ENCODE measurements around the gene PCDHAC1. TPM values are rescaled to one million over a fixed set of nuclear protein-coding genes. Genes with fewer than 3 reads are reported as not detected.

Gene PCDHAC1
- total RNA-seq, 1 donor from 2014 or later = 0.71 TPM

DNA sequence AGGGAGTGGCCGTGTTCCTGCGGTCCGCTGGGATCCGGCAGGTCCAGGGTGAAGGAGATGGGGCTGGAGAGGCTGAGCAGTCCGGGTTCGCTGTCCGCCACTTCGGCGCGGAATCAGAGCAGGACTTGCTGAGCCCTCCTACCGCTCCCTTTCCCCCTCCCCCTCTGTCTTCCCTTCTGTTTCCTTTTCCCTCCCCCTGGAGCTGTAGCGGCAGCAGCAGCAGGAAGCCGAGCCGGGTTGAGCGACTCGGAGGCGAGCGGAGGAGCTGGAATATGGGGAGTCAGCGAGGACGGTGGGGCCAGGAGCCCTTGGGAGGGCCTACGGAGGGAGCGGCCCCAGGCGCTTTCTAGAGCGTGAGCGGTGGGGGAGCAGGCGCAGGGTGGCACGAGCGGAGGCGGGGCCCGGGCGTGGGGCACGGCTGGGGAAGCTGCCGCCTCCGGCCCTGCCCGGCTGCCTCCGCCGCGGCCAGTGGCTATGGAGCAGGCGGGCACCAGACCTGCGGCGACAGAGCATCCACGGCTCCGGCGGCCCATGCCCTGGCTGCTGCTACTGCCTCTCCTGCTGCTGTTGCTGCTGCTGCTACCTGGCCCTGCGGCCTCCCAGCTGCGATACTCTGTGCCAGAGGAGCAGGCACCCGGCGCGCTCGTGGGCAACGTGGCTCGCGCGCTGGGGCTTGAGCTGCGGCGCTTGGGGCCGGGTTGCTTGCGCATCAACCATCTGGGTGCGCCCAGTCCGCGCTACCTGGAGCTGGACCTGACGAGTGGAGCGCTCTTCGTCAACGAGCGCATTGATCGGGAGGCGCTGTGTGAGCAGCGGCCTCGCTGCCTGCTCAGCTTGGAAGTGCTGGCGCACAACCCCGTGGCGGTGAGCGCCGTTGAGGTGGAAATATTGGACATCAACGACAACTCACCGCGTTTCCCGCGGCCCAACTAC, 40.5 kb downstream of the PCDHAC1 start, which contains the start of gene PCDHAC2:
Gene PCDHAC2, plus strand, starts transcription at position 184 of the 933 bp plus-strand sequence. Its CDS starts 291 bp downstream, at position 475.
- ATAC-seq (peak; percentile 84), DNase-seq (ENCODE audit: low spot score) (no peak)
- intact Hi-C loops (cut with DNase I) = no loop called here

DNA sequence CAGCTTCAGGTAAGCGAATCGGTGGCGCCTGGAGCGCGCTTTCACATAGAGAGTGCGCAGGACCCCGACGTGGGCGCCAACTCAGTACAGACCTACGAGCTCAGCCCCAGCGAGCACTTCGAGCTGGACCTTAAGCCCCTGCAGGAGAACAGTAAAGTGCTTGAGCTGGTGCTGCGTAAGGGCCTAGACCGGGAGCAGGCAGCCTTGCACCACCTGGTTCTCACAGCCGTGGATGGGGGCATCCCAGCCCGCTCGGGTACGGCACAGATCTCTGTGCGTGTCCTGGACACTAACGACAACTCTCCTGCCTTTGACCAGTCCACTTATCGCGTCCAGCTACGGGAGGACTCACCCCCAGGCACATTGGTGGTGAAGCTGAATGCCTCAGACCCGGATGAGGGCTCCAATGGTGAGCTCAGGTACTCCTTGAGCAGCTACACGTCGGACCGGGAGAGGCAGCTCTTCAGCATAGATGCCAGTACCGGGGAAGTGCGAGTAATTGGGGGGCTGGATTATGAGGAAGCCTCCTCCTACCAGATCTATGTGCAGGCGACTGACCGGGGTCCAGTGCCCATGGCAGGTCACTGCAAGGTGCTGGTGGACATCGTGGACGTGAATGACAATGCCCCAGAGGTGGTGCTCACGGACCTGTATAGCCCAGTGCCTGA, 41.3 kb downstream of the PCDHAC1 start:
- intact Hi-C loops (cut with DNase I) = no loop called here
- peak; percentile 35 for ATAC-seq
- no peak for DNase-seq (ENCODE audit: low spot score)

DNA sequence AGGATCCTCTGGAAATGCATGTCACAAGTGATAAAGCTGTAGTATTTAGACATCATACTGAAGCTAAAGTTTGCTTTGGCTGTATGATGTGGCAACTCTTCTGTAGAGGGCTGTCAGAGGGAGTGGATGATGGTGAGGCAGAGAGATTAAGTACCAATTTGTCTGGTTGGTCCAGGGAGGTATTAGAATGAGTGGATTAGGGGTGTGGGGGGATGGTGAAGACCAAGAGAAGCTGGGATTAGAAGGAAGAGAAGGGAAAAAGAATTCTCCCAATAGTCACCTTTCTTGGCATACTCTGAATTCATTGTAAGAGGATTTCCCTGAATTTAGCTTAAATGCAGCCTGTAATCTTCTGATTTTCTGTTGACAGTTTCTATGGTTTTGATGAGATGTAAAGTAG, 43.8 kb downstream of the PCDHAC1 start:
- DNase-seq (ENCODE audit: low spot score) = no peak
- ATAC-seq = no peak
- intact Hi-C loops (cut with DNase I) = no loop called here

DNA sequence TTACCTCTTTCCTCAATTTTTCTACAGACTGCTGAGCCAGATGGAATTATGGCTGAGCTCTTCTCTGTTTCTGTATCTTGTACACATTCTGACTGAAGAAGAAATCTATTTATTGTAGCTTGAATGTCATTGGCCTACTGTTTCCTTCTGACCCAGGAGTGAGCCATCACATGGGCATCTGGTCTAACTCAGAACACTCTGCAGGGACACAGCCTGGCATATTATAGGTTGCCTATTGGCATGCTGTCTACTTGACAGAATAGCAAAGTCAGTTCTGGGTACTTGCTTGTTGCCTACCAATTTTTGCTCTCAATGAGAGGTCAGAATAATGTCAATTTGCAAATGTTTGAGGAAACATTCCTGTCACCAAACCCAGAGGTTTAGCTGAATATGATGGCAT, 47.5 kb downstream of the PCDHAC1 start:
- ATAC-seq = no peak
- intact Hi-C loops (cut with DNase I) = no loop called here
- no peak for DNase-seq (ENCODE audit: low spot score)

DNA sequence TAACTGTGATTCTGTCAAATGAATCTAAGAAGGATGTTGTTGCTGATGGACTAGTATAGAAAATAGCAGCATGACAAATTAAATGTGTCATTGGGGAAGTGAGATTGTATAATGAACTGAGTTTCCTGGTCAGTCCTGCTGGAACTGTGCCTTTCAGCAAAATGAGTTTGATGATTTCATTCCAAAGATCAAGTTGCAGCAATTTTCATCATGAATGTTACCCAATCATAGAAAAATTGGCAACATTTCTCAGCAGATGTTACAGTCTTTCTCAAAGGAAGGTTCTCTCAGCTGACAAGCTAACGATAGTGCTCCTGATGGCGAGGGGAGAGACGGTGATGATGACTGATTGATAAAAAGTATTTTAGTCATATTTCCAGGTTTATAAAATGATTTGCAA, 50.9 kb downstream of the PCDHAC1 start:
- ATAC-seq (peak; percentile 73), DNase-seq (ENCODE audit: low spot score) (no peak)
- intact Hi-C loops (cut with DNase I) = no loop called here

DNA sequence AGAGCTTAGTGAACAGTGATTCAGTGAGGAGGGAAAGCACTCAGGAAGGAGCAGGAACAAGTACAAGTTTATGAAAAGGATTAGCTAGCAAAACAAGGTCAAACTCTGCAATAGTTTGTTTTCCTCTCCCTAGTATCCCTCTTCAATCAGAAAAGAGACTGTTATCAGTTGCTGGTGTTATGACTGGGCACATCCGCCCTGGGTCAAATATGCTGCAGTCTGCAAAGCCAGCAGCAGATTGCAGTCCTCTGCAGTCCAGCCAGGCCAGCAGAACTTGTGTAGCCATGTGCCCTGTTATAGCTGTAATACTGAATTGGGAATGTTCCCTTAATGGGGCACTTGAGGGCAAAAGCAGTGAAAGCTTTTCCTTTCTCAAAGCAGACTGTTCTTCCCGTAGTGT, 52.2 kb downstream of the PCDHAC1 start:
- DNase-seq (ENCODE audit: low spot score) (no peak), ATAC-seq (peak; percentile 53)
- intact Hi-C loops (cut with DNase I) = no loop called here

DNA sequence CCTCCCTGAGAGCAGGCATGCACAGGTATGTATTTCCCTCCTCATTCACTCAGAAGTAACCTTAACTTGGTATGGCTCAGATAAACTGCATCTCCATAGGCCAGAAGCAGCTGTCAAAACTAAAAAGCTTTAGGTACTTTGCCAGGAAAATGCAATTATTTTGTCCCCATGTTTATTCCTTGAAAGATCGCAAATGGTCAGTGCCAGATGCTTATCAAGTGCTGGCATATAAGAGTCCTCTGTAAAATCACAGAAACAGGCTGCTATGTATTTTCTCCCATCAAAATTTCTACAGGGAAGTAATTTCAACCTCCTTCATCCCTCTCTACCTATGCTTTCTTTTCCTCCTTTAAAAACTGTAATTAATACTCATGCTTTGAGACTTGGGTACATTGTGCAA, 52.9 kb downstream of the PCDHAC1 start:
- intact Hi-C loops (cut with DNase I) = no loop called here
- no peak for ATAC-seq

More for the DNA sequence above, 52.9 kb downstream of the PCDHAC1 start:
- no peak for DNase-seq (ENCODE audit: low spot score)

Other genes starting within 250 kb of the PCDHAC1 start
- gene HARS1, start 234.9 kb upstream of the PCDHAC1 start, total RNA-seq = 43.3 TPM
- 27.1 TPM for gene HARS2, start 234.8 kb upstream of the PCDHAC1 start, total RNA-seq
- 36.9 TPM for gene ZMAT2, start 225.9 kb upstream of the PCDHAC1 start, total RNA-seq
- gene PCDHA1, start 140.2 kb upstream of the PCDHAC1 start, total RNA-seq = not detected
- gene PCDHA2, start 131.4 kb upstream of the PCDHAC1 start, total RNA-seq = 0.13 TPM
- gene PCDHA3, start 125.2 kb upstream of the PCDHAC1 start, total RNA-seq = 0.71 TPM
- 0.85 TPM for gene PCDHA4, start 119.2 kb upstream of the PCDHAC1 start, total RNA-seq
- gene PCDHA5, start 104.7 kb upstream of the PCDHAC1 start, total RNA-seq = 0.27 TPM
- gene PCDHA6, start 98.3 kb upstream of the PCDHAC1 start, total RNA-seq = 0.76 TPM
- gene PCDHA7, start 92.0 kb upstream of the PCDHAC1 start, total RNA-seq = 0.45 TPM
- 0.40 TPM for gene PCDHA8, start 85.1 kb upstream of the PCDHAC1 start, total RNA-seq
- 0.45 TPM for gene PCDHA9, start 77.9 kb upstream of the PCDHAC1 start, total RNA-seq
- 2.9 TPM for gene PCDHA10, start 70.4 kb upstream of the PCDHAC1 start, total RNA-seq
- 1.4 TPM for gene PCDHA11, start 57.3 kb upstream of the PCDHAC1 start, total RNA-seq
- gene PCDHA12, start 51.0 kb upstream of the PCDHAC1 start, total RNA-seq = 5.8 TPM
- 0.85 TPM for gene PCDHA13, start 44.2 kb upstream of the PCDHAC1 start, total RNA-seq
- gene PCDHAC2, start 40.2 kb downstream of the PCDHAC1 start, total RNA-seq = 2.4 TPM
- gene PCDHB1, start 125.1 kb downstream of the PCDHAC1 start, total RNA-seq = 0.09 TPM
- gene PCDHB2, start 168.3 kb downstream of the PCDHAC1 start, total RNA-seq = 3.8 TPM
- gene PCDHB3, start 174.2 kb downstream of the PCDHAC1 start, total RNA-seq = 4.5 TPM
- gene PCDHB4, start 195.5 kb downstream of the PCDHAC1 start, total RNA-seq = 12.2 TPM
- 4.4 TPM for gene PCDHB5, start 208.9 kb downstream of the PCDHAC1 start, total RNA-seq
- gene PCDHB6, start 223.8 kb downstream of the PCDHAC1 start, total RNA-seq = 2.4 TPM
- gene PCDHB7, start 246.3 kb downstream of the PCDHAC1 start, total RNA-seq = 5.0 TPM